Fibroblast of pulmonary artery (primary cell): ENCODE data around the gene GANAB.

Experiments
- DNase-seq: peaks from one replicate; pipeline ENCODE4 v3.0.0-alpha.2; 2010; ENCODE audit warnings: low read depth
- H3K4me3 ChIP-seq: replicated peaks from 2 replicates; pipeline ENCODE4 v1.5.1; 2011; ENCODE audit warnings: low read depth, mild to moderate bottlenecking, control low read depth, low read length, moderate library complexity
- CTCF ChIP-seq: IDR thresholded peaks from 2 replicates; pipeline ENCODE4 v1.5.1; 2011; ENCODE audit warnings: mild to moderate bottlenecking, control low read depth, low read length, inconsistent platforms; ENCODE audit errors: missing control alignments

GANAB gene

GRCh38 chr11:62645671-62645945 lies 805 bp downstream of the GANAB start:
- no peak for DNase-seq
- no peak for TF ChIP-seq CTCF
- peak overlapping the region; percentile 92 for H3K4me3 ChIP-seq

GRCh38 chr11:62644220-62644619 lies 2.2 kb downstream of the GANAB start:
- no peak for DNase-seq
- TF ChIP-seq CTCF: no peak
- H3K4me3 ChIP-seq: no peak overlapping the region

- TF ChIP-seq CTCF: no peak
- H3K4me3 ChIP-seq: no peak overlapping the region
- no peak for DNase-seq
Measured at GRCh38 chr11:62632492-62632891, 13.9 kb downstream of the GANAB start.

- no peak for DNase-seq
Measured at GRCh38 chr11:62627713-62628112, 18.7 kb downstream of the GANAB start.

GRCh38 chr11:62622476-62623089 lies 23.8 kb downstream of the GANAB start:
- DNase-seq: no peak
- TF ChIP-seq CTCF: no peak
- H3K4me3 ChIP-seq: peak overlapping the region; percentile 75

More at GRCh38 chr11:62627713-62628112, 18.7 kb downstream of the GANAB start:
- peak; percentile 9 for TF ChIP-seq CTCF
- H3K4me3 ChIP-seq: no peak overlapping the region

GRCh38 chr11:62621567-62622470 lies 24.6 kb downstream of the GANAB start, which contains the start of gene B3GAT3:
Gene B3GAT3 (minus strand): TSS chr11:62621986. CDS start chr11:62621947, 39 bp downstream.
- peak within 1 kb of the TSS; percentile 75 for H3K4me3 ChIP-seq
- TF ChIP-seq CTCF: no peak
- peak; percentile 98 for DNase-seq
